HepG2 (cell line): Measurements from ENCODE around the gene CD320. TPM values are rescaled to one million over a fixed set of nuclear protein-coding genes. Genes with fewer than 3 reads are reported as not detected.

ENCODE experiments used
- ATAC-seq: fragments of 200-7000 bp; cut with Tn5 transposase; 3 replicates; pipeline ENCODE4 v1.9.1; 2020; ENCODE audit warnings: mild to moderate bottlenecking, moderate library complexity
- BruUV-seq: library from RNA; stranded (reverse); fragments of 400-500 nt; replicated peaks from 2 replicates; lab custom pipeline; 2021; lab: Mats Ljungman, UMichigan
- CTCF ChIA-PET: fragments of 300-600 bp; formaldehyde crosslinking; extraction: SDS; loops from one replicate; lab custom pipeline; 2021; ENCODE audit warnings: low total read pairs, inconsistent platforms, low intra/inter-chr PET ratio; lab: Yijun Ruan, JAX
- POLR2A ChIA-PET: fragments of 350-600 bp; sonication (Branson Sonifier 250); formaldehyde crosslinking; loops from one replicate; lab custom pipeline; 2020; ENCODE audit warnings: antibody characterized with exemption, inconsistent platforms; lab: Yijun Ruan, JAX
- DNase-seq: peaks from one replicate; pipeline ENCODE4 v3.0.0-alpha.2; 2015; ENCODE audit warnings: low spot score
- FAIRE-seq: peaks from 3 replicates; lab custom pipeline; 2011; peaks lifted over from hg19 to GRCh38; lab: Jason Lieb, UNC
- H2AFZ ChIP-seq: one replicate; pipeline ENCODE4 v1.6.1; 2011; ENCODE audit warnings: low read length, inconsistent platforms
- H3K27ac ChIP-seq: fragments of 300-600 bp; 3 replicates; pipeline ENCODE4 v1.8.0; 2011; ENCODE audit warnings: mixed run types, mild to moderate bottlenecking, mixed read lengths, low read length, inconsistent platforms; ENCODE audit not compliant: insufficient read depth; ENCODE audit errors: extremely low read length
- H3K27me3 ChIP-seq, 2 experiments: fragments of 200-600 bp in 1 of 2; 2 replicates in 1 of 2; 3 replicates in 1 of 2; pipeline versions ENCODE4 v1.6.0 to v1.8.0; 2011; ENCODE audit warnings: low read length in 2 of 2, mild to moderate bottlenecking in 2 of 2, moderate library complexity in 2 of 2, inconsistent platforms in 1 of 2; ENCODE audit not compliant: insufficient read depth in 2 of 2, control insufficient read depth in 1 of 2
- H3K36me3 ChIP-seq, 2 experiments: fragments of 200-600 bp in 1 of 2; replicated peaks in 1 of 2; 2 replicates in 1 of 2; 3 replicates in 1 of 2; pipeline versions ENCODE4 v1.5.1 to v1.8.0; 2011; ENCODE audit warnings: low read length in 2 of 2, inconsistent platforms in 1 of 2; ENCODE audit not compliant: insufficient read depth in 2 of 2, control insufficient read depth in 1 of 2
- H3K4me1 ChIP-seq: 2 replicates; pipeline ENCODE4 v1.5.1; 2012; ENCODE audit warnings: low read length, inconsistent platforms; ENCODE audit not compliant: insufficient read depth
- H3K4me2 ChIP-seq: 2 replicates; pipeline ENCODE4 v1.6.0; 2011; ENCODE audit warnings: low read depth, low read length, inconsistent platforms
- H3K4me3 ChIP-seq, 3 experiments: fragments of 200-600 bp in 1 of 3; sonication (generic), shearing (Covaris generic) in 1 of 3; replicated peaks in 1 of 3; 2 replicates each; pipeline ENCODE4 v1.5.1; 2011 to 2016; ENCODE audit warnings: low read length in 3 of 3, inconsistent platforms in 2 of 3, low read depth in 2 of 3, mild to moderate bottlenecking in 2 of 3, control low read depth in 1 of 3, mixed read lengths in 1 of 3; ENCODE audit not compliant: insufficient read depth in 1 of 3
- H3K79me2 ChIP-seq: one replicate; pipeline ENCODE4 v1.6.1; 2011; ENCODE audit warnings: low read length, inconsistent platforms; ENCODE audit not compliant: insufficient read depth
- H3K9ac ChIP-seq: 2 replicates; pipeline ENCODE4 v1.6.0; 2011; ENCODE audit warnings: mild to moderate bottlenecking, low read depth, low read length, inconsistent platforms; ENCODE audit not compliant: insufficient read depth
- H3K9me3 ChIP-seq: 2 replicates; pipeline ENCODE4 v1.5.1; 2012; ENCODE audit warnings: mild to moderate bottlenecking, low read length
- H4K20me1 ChIP-seq: 2 replicates; pipeline ENCODE4 v1.6.0; 2011; ENCODE audit warnings: inconsistent platforms, mild to moderate bottlenecking, low read length, moderate library complexity; ENCODE audit not compliant: insufficient read depth
- AKAP8 ChIP-seq: sonication (generic); formaldehyde crosslinking; IDR thresholded peaks from 2 replicates; pipeline ENCODE4 v1.5.1; 2020; ENCODE audit warnings: mild to moderate bottlenecking, missing genetic modification reagents
- ISL2 ChIP-seq: sonication (generic); formaldehyde crosslinking; IDR thresholded peaks from 2 replicates; pipeline ENCODE4 v1.5.0; 2020; ENCODE audit warnings: missing genetic modification reagents
- POLR2A ChIP-seq, 2 experiments: IDR thresholded peaks; 2 replicates each; pipeline ENCODE4 v1.6.1; 2011; ENCODE audit warnings: low read depth in 2 of 2, low read length in 2 of 2, mild to moderate bottlenecking in 1 of 2, moderate library complexity in 1 of 2; ENCODE audit not compliant: insufficient read depth in 1 of 2
- POLR2G ChIP-seq: fragments of 200-400 bp; formaldehyde crosslinking; IDR thresholded peaks from 2 replicates; pipeline ENCODE4 v1.6.1; 2018; ENCODE audit warnings: mild to moderate bottlenecking, low read depth, low read length, moderate library complexity
- RBM22 ChIP-seq: fragments of 200-400 bp; formaldehyde crosslinking; optimal IDR thresholded peaks from 2 replicates; pipeline ENCODE3; 2017; ENCODE audit warnings: mild to moderate bottlenecking, low read length, moderate library complexity
- ZFP1 ChIP-seq: IDR thresholded peaks from 2 replicates; pipeline ENCODE4 v1.6.1; 2016
- ZNF605 ChIP-seq: sonication (generic); formaldehyde crosslinking; IDR thresholded peaks from 2 replicates; pipeline ENCODE4 v1.8.0; 2022; ENCODE audit warnings: mild to moderate bottlenecking, missing genetic modification reagents
- ZNF674 ChIP-seq: sonication (generic); formaldehyde crosslinking; IDR thresholded peaks from 2 replicates; pipeline ENCODE4 v1.5.0; 2020; ENCODE audit warnings: low read depth, mild to moderate bottlenecking, missing genetic modification reagents
- WGBS: methylation state at CpG from one replicate; pipeline ENCODE4 v1.1.6; 2017; ENCODE audit warnings: low lambda C conversion rate; 5-methylcytosine and 5-hydroxymethylcytosine counted together
- in situ Hi-C: cut with HindIII; loops from 2 replicates; pipeline ENCODE4 v1.10.0; 2017; ENCODE audit warnings: low pct_unique_long_range_greater_than_20kb; ENCODE audit not compliant: extremely low pct_ligation_motif_present
- intact Hi-C: fragments of 100-400 bp; cut with micrococcal nuclease; formaldehyde crosslinking; loops from one replicate; pipeline ENCODE4 v1.10.0; 2022; ENCODE audit not compliant: unreplicated experiment
- polyA plus RNA-seq, 8 experiments: library from polyadenylated mRNA; depleted of rRNA in 3 of 8; stranded (reverse) in 7 of 8; unstranded in 1 of 8; fragments of >200 nt; fragmentation: Illumina TruSeq in 4 of 8; extraction: Trizol in 4 of 8; gene quantifications; 2 replicates each; pipeline versions ENCODE4 v1.2.1 to v1.2.3, GENCODE V29; 2011 to 2016; ENCODE audit warnings: low read depth in 4 of 8, missing spikeins in 1 of 8, mixed read lengths in 1 of 8; ENCODE audit not compliant: insufficient read depth in 1 of 8
- total RNA-seq, 5 experiments: library from RNA; depleted of rRNA; stranded (reverse); fragments of >200 nt; fragmentation: Illumina TruSeq; extraction: Trizol; gene quantifications; 2 replicates each; pipeline ENCODE4 v1.2.3, GENCODE V29; 2016; ENCODE audit warnings: low read depth in 1 of 5
- TF ChIP-seq, protein P1 (sequence below): sonication (generic); formaldehyde crosslinking; IDR thresholded peaks from 2 replicates; pipeline ENCODE4 v1.5.0; 2020; ENCODE audit warnings: mild to moderate bottlenecking, missing genetic modification reagents, borderline replicate concordance

CD320 gene
- total and polyA plus RNA-seq, 2 of the 13 experiments (the other 11 are each of a cell fraction or from before 2014, with no cell fraction given), result 83.1 to 99.9 TPM

DNA sequence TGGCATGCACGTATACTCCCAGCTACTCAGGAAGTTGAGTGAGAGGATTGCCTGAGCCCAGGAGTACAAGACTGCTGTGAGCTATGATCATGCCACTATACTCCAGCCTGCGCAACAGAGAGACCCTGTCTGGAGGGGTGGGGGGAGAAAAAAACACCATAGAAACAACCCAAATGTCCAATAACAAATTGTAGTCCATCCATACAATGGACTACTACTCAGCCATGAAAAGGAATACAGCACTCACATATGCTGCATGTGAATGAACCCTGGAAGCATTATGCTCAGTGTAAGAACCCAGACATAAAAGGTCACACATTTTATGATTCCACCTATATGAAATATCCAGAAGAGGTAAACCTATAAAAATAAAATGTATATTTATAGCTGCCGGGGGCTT lies 42.3 kb downstream of the CD320 start:
- Histone ChIP-seq H3K27me3 (no peaks in the 10 kb centered on the region), H4K20me1 (no peaks in the 10 kb centered on the region), H3K9ac (no peak overlapping the region), H3K4me3 (no peak overlapping the region), H3K4me1 (peaks cover 16% of the 10 kb centered on the region), H2AFZ (no peak overlapping the region), H3K36me3 (peaks cover 9 to 13% of the 10 kb centered on the region in 2 experiments; a peak in 4 of 5 replicates), H3K9me3 (no peaks in the 10 kb centered on the region), H3K4me2 (no peak overlapping the region), H3K79me2 (no peaks in the 10 kb centered on the region), H3K27ac (no peak overlapping the region)
- CTCF ChIA-PET, result no interaction called here
- DNase-seq (no peak), ATAC-seq (no peak), FAIRE-seq (no peak)
- BruUV-seq, result no TSS peak
- TF ChIP-seq POLR2A (IDR thresholded peaks at IDR 0.05; ENCODE audit: insufficient read depth in 1 of 2, low read depth in 2 of 2, low read length in 2 of 2), result 0 out of 4 replicates have a peak, but pooled peaks have one; percentile 8 to 38
- TF ChIP-seq ISL2, result no peak
- TF ChIP-seq AKAP8, result no peak
- TF ChIP-seq ZNF674, result no peak
- TF ChIP-seq RBM22, result peak; percentile 57
- TF ChIP-seq POLR2G, result peak; percentile 42; the same call in 1 of the 2 replicates
- no peak for TF ChIP-seq ZFP1 (CRISPR knock-in tag)
- TF ChIP-seq, protein P1, sequence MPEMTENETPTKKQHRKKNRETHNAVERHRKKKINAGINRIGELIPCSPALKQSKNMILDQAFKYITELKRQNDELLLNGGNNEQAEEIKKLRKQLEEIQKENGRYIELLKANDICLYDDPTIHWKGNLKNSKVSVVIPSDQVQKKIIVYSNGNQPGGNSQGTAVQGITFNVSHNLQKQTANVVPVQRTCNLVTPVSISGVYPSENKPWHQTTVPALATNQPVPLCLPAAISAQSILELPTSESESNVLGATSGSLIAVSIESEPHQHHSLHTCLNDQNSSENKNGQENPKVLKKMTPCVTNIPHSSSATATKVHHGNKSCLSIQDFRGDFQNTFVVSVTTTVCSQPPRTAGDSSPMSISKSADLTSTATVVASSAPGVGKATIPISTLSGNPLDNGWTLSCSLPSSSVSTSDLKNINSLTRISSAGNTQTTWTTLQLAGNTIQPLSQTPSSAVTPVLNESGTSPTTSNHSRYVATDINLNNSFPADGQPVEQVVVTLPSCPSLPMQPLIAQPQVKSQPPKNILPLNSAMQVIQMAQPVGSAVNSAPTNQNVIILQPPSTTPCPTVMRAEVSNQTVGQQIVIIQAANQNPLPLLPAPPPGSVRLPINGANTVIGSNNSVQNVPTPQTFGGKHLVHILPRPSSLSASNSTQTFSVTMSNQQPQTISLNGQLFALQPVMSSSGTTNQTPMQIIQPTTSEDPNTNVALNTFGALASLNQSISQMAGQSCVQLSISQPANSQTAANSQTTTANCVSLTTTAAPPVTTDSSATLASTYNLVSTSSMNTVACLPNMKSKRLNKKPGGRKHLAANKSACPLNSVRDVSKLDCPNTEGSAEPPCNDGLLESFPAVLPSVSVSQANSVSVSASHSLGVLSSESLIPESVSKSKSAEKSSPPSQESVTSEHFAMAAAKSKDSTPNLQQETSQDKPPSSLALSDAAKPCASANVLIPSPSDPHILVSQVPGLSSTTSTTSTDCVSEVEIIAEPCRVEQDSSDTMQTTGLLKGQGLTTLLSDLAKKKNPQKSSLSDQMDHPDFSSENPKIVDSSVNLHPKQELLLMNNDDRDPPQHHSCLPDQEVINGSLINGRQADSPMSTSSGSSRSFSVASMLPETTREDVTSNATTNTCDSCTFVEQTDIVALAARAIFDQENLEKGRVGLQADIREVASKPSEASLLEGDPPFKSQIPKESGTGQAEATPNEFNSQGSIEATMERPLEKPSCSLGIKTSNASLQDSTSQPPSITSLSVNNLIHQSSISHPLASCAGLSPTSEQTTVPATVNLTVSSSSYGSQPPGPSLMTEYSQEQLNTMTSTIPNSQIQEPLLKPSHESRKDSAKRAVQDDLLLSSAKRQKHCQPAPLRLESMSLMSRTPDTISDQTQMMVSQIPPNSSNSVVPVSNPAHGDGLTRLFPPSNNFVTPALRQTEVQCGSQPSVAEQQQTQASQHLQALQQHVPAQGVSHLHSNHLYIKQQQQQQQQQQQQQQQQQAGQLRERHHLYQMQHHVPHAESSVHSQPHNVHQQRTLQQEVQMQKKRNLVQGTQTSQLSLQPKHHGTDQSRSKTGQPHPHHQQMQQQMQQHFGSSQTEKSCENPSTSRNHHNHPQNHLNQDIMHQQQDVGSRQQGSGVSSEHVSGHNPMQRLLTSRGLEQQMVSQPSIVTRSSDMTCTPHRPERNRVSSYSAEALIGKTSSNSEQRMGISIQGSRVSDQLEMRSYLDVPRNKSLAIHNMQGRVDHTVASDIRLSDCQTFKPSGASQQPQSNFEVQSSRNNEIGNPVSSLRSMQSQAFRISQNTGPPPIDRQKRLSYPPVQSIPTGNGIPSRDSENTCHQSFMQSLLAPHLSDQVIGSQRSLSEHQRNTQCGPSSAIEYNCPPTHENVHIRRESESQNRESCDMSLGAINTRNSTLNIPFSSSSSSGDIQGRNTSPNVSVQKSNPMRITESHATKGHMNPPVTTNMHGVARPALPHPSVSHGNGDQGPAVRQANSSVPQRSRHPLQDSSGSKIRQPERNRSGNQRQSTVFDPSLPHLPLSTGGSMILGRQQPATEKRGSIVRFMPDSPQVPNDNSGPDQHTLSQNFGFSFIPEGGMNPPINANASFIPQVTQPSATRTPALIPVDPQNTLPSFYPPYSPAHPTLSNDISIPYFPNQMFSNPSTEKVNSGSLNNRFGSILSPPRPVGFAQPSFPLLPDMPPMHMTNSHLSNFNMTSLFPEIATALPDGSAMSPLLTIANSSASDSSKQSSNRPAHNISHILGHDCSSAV (CRISPR knock-in tag), result no peak
- TF ChIP-seq ZNF605, result no peak
- intact Hi-C loops, result no loop called here
- POLR2A ChIA-PET, result no interaction called here
- 86% methylated on average over 3 of the region's 3 CpGs for WGBS
- in situ Hi-C loops, result loop anchor here (25.0 kb wide), 1 partner anchor 254 kb away; the partner anchor contains the start of gene ELAVL1
